Measurements from ENCODE around the gene KIF4A. TPM values are rescaled to one million over a fixed set of nuclear protein-coding genes. Genes with fewer than 3 reads are reported as not detected.
"Not testable (repeated sequence)": the region's sequence is repeated elsewhere in the genome, so short reads cannot be mapped to it uniquely, and the experiment has no call there.

The KIF4A gene
- total RNA-seq, 1 donor from 2014 or later = 18.0 TPM

DNA sequence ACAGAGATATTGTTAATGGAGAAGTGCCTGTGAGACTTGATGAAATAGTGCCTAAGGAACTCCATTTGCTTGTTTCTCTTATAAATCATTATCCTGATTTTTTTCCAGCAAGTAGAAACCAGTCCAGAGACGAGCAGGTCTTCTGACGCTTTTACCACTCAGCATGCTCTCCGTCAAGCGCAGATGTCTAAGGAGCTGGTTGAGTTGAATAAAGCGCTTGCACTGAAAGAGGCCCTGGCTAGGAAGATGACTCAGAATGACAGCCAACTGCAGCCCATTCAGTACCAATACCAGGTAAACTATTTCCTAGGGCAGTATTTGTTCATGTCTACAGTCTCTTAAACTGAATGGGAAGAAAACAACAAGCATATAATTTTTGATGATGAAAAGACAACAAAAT, 63.6 kb downstream of the KIF4A start:
- TF ChIP-seq, protein P1, sequence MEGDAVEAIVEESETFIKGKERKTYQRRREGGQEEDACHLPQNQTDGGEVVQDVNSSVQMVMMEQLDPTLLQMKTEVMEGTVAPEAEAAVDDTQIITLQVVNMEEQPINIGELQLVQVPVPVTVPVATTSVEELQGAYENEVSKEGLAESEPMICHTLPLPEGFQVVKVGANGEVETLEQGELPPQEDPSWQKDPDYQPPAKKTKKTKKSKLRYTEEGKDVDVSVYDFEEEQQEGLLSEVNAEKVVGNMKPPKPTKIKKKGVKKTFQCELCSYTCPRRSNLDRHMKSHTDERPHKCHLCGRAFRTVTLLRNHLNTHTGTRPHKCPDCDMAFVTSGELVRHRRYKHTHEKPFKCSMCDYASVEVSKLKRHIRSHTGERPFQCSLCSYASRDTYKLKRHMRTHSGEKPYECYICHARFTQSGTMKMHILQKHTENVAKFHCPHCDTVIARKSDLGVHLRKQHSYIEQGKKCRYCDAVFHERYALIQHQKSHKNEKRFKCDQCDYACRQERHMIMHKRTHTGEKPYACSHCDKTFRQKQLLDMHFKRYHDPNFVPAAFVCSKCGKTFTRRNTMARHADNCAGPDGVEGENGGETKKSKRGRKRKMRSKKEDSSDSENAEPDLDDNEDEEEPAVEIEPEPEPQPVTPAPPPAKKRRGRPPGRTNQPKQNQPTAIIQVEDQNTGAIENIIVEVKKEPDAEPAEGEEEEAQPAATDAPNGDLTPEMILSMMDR (IDR thresholded peaks at IDR 0.05; ENCODE audit: unreplicated experiment) = no peak
- Mint-ChIP-seq H3K4me3 (ENCODE audit: low read depth) (no peak overlapping the region), H3K36me3 (ENCODE audit: insufficient read depth) (peaks cover 16% of the 10 kb centered on the region), H3K4me1 (ENCODE audit: low read depth) (no peaks in the 10 kb centered on the region), H3K9me3 (ENCODE audit: low read depth) (peaks cover 27% of the 10 kb centered on the region), H3K27ac (no peak overlapping the region), H3K27me3 (no peaks in the 10 kb centered on the region)
- DNase-seq (ENCODE audit: low spot score, unreplicated experiment) = no peak

GRCh38 chrX:70354716-70355115, 64.8 kb downstream of the KIF4A start:
- TF ChIP-seq, protein P1 (IDR thresholded peaks at IDR 0.05; ENCODE audit: unreplicated experiment) = no peak
- DNase-seq (ENCODE audit: low spot score, unreplicated experiment) = no peak
- Mint-ChIP-seq H3K27ac (no peak overlapping the region), H3K36me3 (ENCODE audit: insufficient read depth) (peaks cover 16% of the 10 kb centered on the region), H3K4me3 (ENCODE audit: low read depth) (no peak overlapping the region), H3K27me3 (no peaks in the 10 kb centered on the region), H3K9me3 (ENCODE audit: low read depth) (peaks cover 31% of the 10 kb centered on the region), H3K4me1 (ENCODE audit: low read depth) (no peaks in the 10 kb centered on the region)

DNA sequence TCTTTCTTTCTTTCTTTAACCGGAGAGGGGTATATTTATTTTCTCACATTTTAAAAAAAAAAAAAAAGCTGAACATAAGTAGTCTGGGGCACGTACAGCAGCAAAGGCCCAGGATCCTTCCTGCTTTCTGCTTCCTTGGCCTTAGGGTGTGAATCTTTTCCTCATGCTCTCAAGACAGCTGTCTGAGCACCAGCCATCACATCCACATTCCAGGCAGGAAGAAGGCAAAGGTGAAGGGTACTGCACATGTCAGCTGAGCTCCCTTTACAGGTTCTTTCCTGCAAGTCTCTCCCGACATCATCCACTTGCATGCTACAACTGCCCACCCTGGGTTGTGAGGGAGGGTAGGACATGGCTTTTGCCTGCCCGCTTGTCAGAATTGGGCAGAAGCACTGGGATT, 69.6 kb downstream of the KIF4A start:
- H3K27me3 Mint-ChIP-seq = no peaks in the 10 kb centered on the region
- no peak for DNase-seq (ENCODE audit: low spot score, unreplicated experiment)
- no peaks in the 10 kb centered on the region for H3K4me1 Mint-ChIP-seq (ENCODE audit: low read depth)
- H3K9me3 Mint-ChIP-seq (ENCODE audit: low read depth) = peaks cover 13% of the 10 kb centered on the region
- no peak overlapping the region for H3K27ac Mint-ChIP-seq
- TF ChIP-seq, protein P1 (IDR thresholded peaks at IDR 0.05; ENCODE audit: unreplicated experiment) = no peak
- H3K4me3 Mint-ChIP-seq (ENCODE audit: low read depth) = no peak overlapping the region
- H3K36me3 Mint-ChIP-seq (ENCODE audit: insufficient read depth) = peaks cover 7% of the 10 kb centered on the region

DNA sequence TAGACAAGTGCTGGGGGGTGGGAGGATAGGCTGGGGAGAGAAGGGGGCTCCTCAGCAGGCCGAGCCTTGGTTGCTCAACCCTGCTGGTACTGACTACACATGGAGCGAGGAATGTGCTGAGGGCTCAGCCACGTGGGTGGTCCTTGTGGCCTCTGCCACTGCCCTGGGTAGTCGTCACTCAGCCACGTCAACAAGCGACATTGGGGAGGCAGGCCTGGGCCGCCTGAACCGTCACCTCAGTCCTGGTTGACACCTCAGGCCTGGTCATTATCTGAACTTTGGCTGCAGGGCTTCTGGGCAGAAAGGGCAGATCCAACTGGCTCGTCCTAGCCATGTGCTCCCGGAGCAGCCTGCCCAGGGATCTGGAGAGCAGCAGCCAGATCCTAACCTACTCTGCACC, 70.5 kb downstream of the KIF4A start:
- TF ChIP-seq, protein P1 (IDR thresholded peaks at IDR 0.05; ENCODE audit: unreplicated experiment) = no peak
- Mint-ChIP-seq H3K9me3 (ENCODE audit: low read depth) (peaks cover 13% of the 10 kb centered on the region), H3K4me3 (ENCODE audit: low read depth) (no peak overlapping the region), H3K36me3 (ENCODE audit: insufficient read depth) (peaks cover 10% of the 10 kb centered on the region), H3K27me3 (no peaks in the 10 kb centered on the region), H3K4me1 (ENCODE audit: low read depth) (no peaks in the 10 kb centered on the region), H3K27ac (no peak overlapping the region)
- DNase-seq (ENCODE audit: low spot score, unreplicated experiment) = no peak

DNA sequence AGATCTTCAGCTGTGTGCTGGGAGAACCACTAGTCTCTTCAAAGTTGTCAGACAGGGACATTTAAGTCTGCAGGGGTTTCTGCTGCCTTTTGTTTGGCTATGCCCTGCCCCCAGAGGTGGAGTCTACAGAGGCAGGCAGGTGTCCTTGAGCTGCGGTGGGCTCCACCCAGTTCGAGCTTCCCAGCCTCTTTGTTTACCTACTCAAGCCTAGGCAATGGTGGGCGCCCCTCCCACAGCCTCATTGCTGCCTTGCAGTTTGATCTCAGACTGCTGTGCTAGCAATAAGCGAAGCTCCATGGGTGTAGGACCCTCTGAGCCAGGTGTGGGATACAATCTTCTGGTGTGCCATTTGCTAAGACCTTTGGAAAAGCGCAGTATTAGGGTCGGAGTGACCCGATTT, 78.8 kb downstream of the KIF4A start:
- Mint-ChIP-seq H3K36me3 (ENCODE audit: insufficient read depth) (peaks cover 29% of the 10 kb centered on the region), H3K9me3 (ENCODE audit: low read depth) (peaks cover 18% of the 10 kb centered on the region)
- H3K27ac Mint-ChIP-seq; DNase-seq (ENCODE audit: low spot score, unreplicated experiment); H3K4me3 Mint-ChIP-seq (ENCODE audit: low read depth); H3K27me3 Mint-ChIP-seq; H3K4me1 Mint-ChIP-seq (ENCODE audit: low read depth): not testable (repeated sequence)

DNA sequence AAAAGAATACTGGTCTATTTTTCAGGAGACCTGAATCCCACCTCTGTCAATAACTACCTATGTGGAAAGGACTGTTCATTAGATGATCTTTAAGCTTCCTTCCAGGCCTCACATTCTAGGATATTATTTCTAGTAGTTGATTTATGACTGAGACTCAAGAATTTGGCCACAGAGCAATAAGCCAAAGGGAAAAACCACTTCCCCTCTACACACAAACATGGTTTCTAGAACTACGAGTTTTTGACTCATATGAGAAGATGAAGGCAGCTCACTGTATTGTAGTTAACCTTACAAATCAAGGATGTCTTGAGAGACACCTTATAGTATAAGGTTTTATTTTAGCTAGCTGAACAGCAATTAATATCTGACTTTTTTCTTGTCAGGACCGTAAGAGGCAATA, 96.3 kb downstream of the KIF4A start:
- Mint-ChIP-seq H3K27ac (no peak overlapping the region), H3K4me1 (ENCODE audit: low read depth) (no peaks in the 10 kb centered on the region), H3K36me3 (ENCODE audit: insufficient read depth) (peaks cover 19% of the 10 kb centered on the region), H3K9me3 (ENCODE audit: low read depth) (peaks cover 24% of the 10 kb centered on the region), H3K4me3 (ENCODE audit: low read depth) (no peak overlapping the region), H3K27me3 (no peaks in the 10 kb centered on the region)
- no peak for DNase-seq (ENCODE audit: low spot score, unreplicated experiment)
- TF ChIP-seq, protein P1 (IDR thresholded peaks at IDR 0.05; ENCODE audit: unreplicated experiment) = no peak

Data from progenitor cell of endocrine pancreas (in vitro differentiated cells).